ENCODE measurements around the gene ZDHHC11.

DNA sequence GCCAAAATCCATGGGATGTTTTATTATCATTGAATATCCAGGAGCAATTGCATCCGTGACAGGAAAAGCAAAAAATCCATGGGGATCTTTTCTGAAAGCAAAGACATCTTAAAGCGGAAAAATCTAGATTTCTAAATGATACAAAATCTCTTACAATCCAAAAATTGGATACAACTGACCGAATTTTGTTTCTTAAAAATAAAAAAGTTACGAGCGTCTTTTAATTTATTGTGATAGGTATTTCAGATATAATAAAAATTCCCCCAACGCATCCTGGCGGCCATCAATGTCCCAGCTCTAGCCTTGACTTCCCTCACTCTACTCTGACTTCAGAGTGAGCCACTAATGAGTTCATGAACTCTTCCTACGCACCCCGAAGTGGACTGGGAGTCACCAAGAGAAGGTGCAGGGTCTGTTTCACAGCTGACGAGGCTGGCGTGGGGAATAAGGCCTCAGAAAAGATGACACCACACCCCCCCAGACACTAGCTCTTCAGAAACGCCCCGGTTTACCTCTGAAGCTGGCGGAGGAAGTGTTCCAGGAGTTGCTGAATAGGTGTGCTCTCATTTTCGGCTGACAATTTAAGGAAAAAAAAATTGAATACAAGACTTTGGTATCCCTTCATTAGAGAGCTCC lies 38.4 kb upstream of the ZDHHC11 start:
- TF ChIP-seq POLR2AphosphoS5 (IDR thresholded peaks at IDR 0.05; ENCODE audit: low read depth) (no peak), JUNB (IDR thresholded peaks at IDR 0.05; ENCODE audit: unreplicated experiment) (no peak), EZH2 (IDR thresholded peaks at IDR 0.05; ENCODE audit: low read depth, unreplicated experiment) (no peak), STAT1 (IDR thresholded peaks at IDR 0.05; ENCODE audit: unreplicated experiment) (no peak), EZH2phosphoT487 (IDR thresholded peaks at IDR 0.05; ENCODE audit: unreplicated experiment) (no peak), ZNF331 (CRISPR knock-in tag; IDR thresholded peaks at IDR 0.05; ENCODE audit: low read depth) (no peak), NANOG (IDR thresholded peaks at IDR 0.05; ENCODE audit: borderline replicate concordance) (no peak), CREB1 (CRISPR knock-in tag; IDR thresholded peaks at IDR 0.05; ENCODE audit: low read depth) (no peak)
- TF ChIP-seq, protein P1, sequence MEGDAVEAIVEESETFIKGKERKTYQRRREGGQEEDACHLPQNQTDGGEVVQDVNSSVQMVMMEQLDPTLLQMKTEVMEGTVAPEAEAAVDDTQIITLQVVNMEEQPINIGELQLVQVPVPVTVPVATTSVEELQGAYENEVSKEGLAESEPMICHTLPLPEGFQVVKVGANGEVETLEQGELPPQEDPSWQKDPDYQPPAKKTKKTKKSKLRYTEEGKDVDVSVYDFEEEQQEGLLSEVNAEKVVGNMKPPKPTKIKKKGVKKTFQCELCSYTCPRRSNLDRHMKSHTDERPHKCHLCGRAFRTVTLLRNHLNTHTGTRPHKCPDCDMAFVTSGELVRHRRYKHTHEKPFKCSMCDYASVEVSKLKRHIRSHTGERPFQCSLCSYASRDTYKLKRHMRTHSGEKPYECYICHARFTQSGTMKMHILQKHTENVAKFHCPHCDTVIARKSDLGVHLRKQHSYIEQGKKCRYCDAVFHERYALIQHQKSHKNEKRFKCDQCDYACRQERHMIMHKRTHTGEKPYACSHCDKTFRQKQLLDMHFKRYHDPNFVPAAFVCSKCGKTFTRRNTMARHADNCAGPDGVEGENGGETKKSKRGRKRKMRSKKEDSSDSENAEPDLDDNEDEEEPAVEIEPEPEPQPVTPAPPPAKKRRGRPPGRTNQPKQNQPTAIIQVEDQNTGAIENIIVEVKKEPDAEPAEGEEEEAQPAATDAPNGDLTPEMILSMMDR (conservative IDR thresholded peaks at IDR 0.05; ENCODE audit: low read depth in 2 of 2): no peak
- TF ChIP-seq, protein P2, sequence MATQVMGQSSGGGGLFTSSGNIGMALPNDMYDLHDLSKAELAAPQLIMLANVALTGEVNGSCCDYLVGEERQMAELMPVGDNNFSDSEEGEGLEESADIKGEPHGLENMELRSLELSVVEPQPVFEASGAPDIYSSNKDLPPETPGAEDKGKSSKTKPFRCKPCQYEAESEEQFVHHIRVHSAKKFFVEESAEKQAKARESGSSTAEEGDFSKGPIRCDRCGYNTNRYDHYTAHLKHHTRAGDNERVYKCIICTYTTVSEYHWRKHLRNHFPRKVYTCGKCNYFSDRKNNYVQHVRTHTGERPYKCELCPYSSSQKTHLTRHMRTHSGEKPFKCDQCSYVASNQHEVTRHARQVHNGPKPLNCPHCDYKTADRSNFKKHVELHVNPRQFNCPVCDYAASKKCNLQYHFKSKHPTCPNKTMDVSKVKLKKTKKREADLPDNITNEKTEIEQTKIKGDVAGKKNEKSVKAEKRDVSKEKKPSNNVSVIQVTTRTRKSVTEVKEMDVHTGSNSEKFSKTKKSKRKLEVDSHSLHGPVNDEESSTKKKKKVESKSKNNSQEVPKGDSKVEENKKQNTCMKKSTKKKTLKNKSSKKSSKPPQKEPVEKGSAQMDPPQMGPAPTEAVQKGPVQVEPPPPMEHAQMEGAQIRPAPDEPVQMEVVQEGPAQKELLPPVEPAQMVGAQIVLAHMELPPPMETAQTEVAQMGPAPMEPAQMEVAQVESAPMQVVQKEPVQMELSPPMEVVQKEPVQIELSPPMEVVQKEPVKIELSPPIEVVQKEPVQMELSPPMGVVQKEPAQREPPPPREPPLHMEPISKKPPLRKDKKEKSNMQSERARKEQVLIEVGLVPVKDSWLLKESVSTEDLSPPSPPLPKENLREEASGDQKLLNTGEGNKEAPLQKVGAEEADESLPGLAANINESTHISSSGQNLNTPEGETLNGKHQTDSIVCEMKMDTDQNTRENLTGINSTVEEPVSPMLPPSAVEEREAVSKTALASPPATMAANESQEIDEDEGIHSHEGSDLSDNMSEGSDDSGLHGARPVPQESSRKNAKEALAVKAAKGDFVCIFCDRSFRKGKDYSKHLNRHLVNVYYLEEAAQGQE (IDR thresholded peaks at IDR 0.05; ENCODE audit: unreplicated experiment): no peak
